ENCODE measurements around the gene ZDHHC20. TPM values are rescaled to one million over a fixed set of nuclear protein-coding genes. Genes with fewer than 3 reads are reported as not detected.
A peak's percentile ranks its signal among the peaks of the same experiment; 100 is the strongest.

ZDHHC20 gene
- total and polyA plus RNA-seq, 10 of the 15 experiments (the other 5 are each of a cell fraction or from before 2014, with no cell fraction given): 8.6 to 57.8 (median 41.7) TPM

DNA sequence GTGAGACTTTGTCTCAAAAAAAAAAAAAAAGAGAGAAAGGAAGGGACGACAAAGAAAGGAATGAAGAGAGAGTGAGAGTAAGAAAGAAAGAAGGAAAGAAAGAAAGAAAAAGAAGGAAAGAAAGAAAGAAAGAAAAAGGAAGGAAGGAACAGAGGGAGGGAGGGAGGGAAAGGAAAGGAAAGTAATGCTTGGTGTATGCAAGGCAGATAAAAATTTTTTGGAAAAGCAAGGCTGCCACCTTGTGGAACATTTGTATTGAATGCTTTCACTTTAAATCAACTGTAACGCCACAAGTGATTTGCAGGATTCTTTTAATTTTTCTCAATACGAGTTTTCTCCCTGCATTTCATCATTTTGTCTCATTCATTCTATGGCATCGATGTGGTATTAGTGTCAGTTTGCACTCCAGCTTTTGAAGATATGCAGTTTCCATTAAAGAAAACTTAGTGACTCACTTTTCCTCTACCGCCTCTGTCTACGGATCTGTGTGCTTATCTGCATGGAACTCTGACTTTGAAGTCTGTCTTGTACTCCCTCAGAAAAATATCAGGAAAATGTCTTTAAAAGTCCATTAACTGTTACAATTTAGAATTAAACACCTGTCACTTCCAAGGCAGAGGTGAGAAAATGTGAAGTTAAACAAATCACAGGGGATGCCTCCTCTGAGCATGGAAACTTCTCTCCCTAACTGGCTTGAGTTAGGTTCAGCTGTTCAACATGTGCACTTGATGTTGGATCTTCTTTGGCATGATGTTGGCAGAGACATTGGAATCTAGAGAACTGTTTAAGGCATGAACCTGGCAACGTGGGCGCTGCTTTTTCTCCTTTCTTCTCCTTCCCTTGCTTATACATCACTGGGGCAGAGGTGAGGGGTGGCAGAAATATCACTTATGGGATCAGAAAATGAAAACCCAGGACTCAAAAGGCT is 20.0 kb upstream of the ZDHHC20 start:
- Histone ChIP-seq H3K9ac (ENCODE audit: control insufficient read depth, insufficient read depth, low read length) (no peak overlapping the region), H4K20me1 (ENCODE audit: control insufficient read depth, insufficient read depth) (no peaks in the 10 kb centered on the region), H3K79me2 (ENCODE audit: control insufficient read depth, insufficient read depth, low read length) (no peaks in the 10 kb centered on the region), H3K9me3 (replicated peaks; ENCODE audit: control insufficient read depth, insufficient read depth, low read length) (no peaks in the 10 kb centered on the region), H3K4me3 (no peak overlapping the region), H3K4me1 (ENCODE audit: control insufficient read depth, insufficient read depth, low read length) (no peaks in the 10 kb centered on the region), H3K4me2 (ENCODE audit: control insufficient read depth, insufficient read depth) (no peak overlapping the region), H3K27me3 (replicated peaks in 1 of 2; ENCODE audit: control insufficient read depth in 2 of 2, insufficient read depth in 2 of 2, low read length in 1 of 2) (no peaks in the 10 kb centered on the region), H3K36me3 (ENCODE audit: control insufficient read depth in 2 of 2, insufficient read depth in 2 of 2, low read length in 1 of 2) (no peaks in the 10 kb centered on the region), H3K27ac (ENCODE audit: control insufficient read depth, insufficient read depth) (no peak overlapping the region), H2AFZ (ENCODE audit: control insufficient read depth, low read depth, low read length) (peak overlapping the region; percentile 16; the same call in 1 of the 2 replicates)
- no peak for DNase-seq (ENCODE audit: low read depth, low spot score)
- POLR2A ChIA-PET: interaction anchor here (0.6 to 1.6 kb wide), 2 partner anchors 186 to 414 kb away, joined by 3 to 6 read pairs; no protein-coding TSS in a partner anchor
- peak; percentile 67 for ATAC-seq
- in situ Hi-C loops (cut with MboI): loop anchor here (5.0 kb wide), 3 partner anchors 182 to 537 kb away; no protein-coding TSS in a partner anchor
- SMC1A ChIA-PET (ENCODE audit: uncharacterized antibody, unreplicated experiment): interaction anchor here (1.6 to 4.0 kb wide), 2 partner anchors 182 to 183 kb away, joined by 12 to 70 read pairs; no protein-coding TSS in a partner anchor
- 46% methylated on average over 7 of the region's 8 CpGs for WGBS (ENCODE audit: insufficient coverage, insufficient replicate concordance, low lambda C conversion rate, missing lambda C conversion rate)
- TF ChIP-seq RAD21 (IDR thresholded peaks at IDR 0.05; ENCODE audit: insufficient read depth, low read depth, low read length) (peak; percentile 77), KLF5 (IDR thresholded peaks at IDR 0.05; ENCODE audit: partially characterized antibody) (no peak), SMC3 (IDR thresholded peaks at IDR 0.05; ENCODE audit: borderline replicate concordance, low read length) (peak; percentile 64; the same call in 1 of the 2 replicates)
- TF ChIP-seq, protein P1, sequence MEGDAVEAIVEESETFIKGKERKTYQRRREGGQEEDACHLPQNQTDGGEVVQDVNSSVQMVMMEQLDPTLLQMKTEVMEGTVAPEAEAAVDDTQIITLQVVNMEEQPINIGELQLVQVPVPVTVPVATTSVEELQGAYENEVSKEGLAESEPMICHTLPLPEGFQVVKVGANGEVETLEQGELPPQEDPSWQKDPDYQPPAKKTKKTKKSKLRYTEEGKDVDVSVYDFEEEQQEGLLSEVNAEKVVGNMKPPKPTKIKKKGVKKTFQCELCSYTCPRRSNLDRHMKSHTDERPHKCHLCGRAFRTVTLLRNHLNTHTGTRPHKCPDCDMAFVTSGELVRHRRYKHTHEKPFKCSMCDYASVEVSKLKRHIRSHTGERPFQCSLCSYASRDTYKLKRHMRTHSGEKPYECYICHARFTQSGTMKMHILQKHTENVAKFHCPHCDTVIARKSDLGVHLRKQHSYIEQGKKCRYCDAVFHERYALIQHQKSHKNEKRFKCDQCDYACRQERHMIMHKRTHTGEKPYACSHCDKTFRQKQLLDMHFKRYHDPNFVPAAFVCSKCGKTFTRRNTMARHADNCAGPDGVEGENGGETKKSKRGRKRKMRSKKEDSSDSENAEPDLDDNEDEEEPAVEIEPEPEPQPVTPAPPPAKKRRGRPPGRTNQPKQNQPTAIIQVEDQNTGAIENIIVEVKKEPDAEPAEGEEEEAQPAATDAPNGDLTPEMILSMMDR (IDR thresholded peaks at IDR 0.05 in 2 of 3, conservative IDR thresholded peaks at IDR 0.05 in 1 of 3; ENCODE audit: control insufficient read depth in 2 of 3, extremely low read depth in 1 of 3, insufficient read depth in 1 of 3, low read depth in 3 of 3, low read length in 3 of 3): peak; percentile 44 to 70 (median 47); a peak in 4 of 6 replicates
- peak; percentile 83 for FAIRE-seq
- intact Hi-C loops (cut with micrococcal nuclease; ENCODE audit: unreplicated experiment): loop anchor here (1.0 to 5.0 kb wide), 2 partner anchors 369 to 982 kb away; no protein-coding TSS in a partner anchor
- RAD21 ChIA-PET (ENCODE audit: unreplicated experiment): interaction anchor here (1.0 to 8.8 kb wide), 5 partner anchors 13 to 1316 kb away, joined by 3 to 63 read pairs (median 4); partner anchors contain the start of genes MRPL57 and SKA3
- BruUV-seq (replicated peaks): no TSS peak
- CTCF ChIA-PET: interaction anchor here (0.5 to 7.1 kb wide), 15 partner anchors 12 to 536 kb away, joined by 3 to 156 read pairs (median 3); no protein-coding TSS in a partner anchor
